GM20000 (cell line): ENCODE measurements around the gene PRTN3.
"Not testable (repeated sequence)": the region's sequence is repeated elsewhere in the genome, so short reads cannot be mapped to it uniquely, and the experiment has no call there.

Experiments
- DNase-seq: peaks from one replicate; pipeline ENCODE4 v3.0.0; 2012; ENCODE audit warnings: low spot score
- TF ChIP-seq, protein P1 (sequence below): IDR thresholded peaks from 2 replicates; pipeline ENCODE4 v1.5.1; 2012; ENCODE audit warnings: mild to moderate bottlenecking, control low read depth; ENCODE audit errors: extremely low read depth, missing control alignments

Gene PRTN3

DNA sequence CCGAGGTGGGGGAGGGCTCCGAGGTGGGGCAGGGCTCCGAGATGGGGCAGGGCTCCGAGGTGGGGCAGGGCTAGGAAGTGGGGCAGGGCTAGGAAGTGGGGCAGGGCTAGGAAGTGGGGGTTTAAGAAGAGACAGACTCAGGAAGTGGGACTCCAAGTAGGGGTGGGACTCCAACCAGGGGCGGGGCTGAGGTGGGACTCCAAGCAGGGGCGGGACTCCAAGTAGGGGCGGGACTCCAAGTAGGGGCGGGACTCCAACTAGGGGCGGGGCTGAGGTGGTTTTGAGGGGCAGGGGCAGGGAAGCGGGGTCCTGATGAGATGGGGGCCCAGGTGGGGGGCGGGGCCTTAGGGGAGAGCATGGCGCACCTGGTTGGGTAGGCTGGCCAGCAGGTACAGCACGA is 32.3 kb downstream of the PRTN3 start:
- DNase-seq, result peak; percentile 88
- TF ChIP-seq, protein P1, sequence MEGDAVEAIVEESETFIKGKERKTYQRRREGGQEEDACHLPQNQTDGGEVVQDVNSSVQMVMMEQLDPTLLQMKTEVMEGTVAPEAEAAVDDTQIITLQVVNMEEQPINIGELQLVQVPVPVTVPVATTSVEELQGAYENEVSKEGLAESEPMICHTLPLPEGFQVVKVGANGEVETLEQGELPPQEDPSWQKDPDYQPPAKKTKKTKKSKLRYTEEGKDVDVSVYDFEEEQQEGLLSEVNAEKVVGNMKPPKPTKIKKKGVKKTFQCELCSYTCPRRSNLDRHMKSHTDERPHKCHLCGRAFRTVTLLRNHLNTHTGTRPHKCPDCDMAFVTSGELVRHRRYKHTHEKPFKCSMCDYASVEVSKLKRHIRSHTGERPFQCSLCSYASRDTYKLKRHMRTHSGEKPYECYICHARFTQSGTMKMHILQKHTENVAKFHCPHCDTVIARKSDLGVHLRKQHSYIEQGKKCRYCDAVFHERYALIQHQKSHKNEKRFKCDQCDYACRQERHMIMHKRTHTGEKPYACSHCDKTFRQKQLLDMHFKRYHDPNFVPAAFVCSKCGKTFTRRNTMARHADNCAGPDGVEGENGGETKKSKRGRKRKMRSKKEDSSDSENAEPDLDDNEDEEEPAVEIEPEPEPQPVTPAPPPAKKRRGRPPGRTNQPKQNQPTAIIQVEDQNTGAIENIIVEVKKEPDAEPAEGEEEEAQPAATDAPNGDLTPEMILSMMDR, result no peak

DNA sequence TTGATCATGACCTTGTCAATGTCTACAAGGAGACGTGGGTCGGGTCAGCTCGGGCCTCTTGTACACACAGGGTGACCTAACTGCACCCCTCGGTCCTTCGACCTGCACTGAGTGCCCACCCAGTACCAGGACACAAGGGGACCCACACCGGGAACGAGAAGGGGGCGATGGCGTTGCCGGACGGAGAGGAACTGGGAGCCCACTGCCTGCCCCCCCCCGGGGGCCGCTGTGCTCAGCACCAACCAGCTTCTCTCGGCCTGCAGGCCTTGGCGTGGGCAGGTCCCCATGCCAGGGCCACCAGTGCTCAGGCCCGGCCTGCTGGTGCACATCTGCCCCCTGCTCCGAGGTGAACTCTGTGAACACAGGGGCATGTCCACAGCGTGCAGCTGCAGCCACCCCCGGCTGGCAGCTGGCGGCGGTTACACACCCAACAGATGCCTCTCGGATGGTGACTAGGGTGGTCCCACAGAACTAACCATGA is 32.8 kb downstream of the PRTN3 start:
- TF ChIP-seq, protein P1, result no peak

DNA sequence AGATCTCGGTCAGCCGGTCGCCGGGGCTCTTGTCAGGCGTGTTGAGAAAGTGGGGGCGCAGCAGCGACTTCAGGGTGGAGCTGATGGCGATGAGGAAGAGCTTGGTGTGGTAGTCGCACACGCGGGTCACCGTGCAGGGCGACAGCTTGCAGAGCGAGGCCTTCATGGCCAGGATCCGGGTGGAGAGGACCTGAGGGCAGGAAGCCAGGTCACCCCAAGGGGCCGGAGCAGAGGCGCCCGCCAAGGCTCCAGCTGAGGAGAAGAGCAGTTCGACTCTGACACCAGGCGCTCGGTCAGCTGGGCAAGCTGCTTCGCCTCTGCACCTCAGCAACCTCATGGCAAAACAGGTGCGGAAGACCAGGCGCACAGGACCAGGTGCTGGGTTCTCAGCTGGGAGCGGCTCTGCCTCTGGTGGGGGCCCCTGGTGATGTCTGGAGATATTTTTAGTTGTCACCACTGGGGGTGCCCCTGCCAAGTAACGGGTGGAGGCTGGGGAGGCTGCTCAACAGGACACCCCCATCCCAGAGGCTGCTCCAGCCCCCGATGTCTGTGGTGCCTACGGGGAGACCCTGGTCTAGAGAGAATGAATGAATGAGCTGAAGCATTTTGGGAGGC is 34.6 kb downstream of the PRTN3 start:
- DNase-seq, result no peak
- TF ChIP-seq, protein P1, result no peak

More for the DNA sequence above, 32.8 kb downstream of the PRTN3 start:
- no peak for DNase-seq

DNA sequence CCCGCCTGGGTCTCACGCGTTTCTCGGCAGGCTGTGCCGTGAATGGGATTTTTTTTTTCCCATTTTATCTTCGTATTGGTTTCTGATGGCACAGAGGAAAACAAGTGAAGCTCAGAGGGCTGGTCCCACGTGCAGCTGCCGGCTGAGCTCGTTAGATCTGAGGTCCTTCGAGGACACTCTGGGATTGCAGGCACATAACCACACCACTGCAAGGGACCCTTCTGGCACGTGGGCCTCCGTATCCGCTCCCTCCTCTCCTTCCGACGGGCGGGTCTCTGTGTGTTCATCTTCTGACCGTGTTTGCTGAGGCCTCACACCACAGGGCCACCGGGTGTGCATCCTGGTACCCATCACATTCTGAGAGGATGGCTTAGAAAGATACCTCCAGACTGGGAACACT is 35.3 kb downstream of the PRTN3 start:
- DNase-seq, result no peak
- TF ChIP-seq, protein P1, result no peak

DNA sequence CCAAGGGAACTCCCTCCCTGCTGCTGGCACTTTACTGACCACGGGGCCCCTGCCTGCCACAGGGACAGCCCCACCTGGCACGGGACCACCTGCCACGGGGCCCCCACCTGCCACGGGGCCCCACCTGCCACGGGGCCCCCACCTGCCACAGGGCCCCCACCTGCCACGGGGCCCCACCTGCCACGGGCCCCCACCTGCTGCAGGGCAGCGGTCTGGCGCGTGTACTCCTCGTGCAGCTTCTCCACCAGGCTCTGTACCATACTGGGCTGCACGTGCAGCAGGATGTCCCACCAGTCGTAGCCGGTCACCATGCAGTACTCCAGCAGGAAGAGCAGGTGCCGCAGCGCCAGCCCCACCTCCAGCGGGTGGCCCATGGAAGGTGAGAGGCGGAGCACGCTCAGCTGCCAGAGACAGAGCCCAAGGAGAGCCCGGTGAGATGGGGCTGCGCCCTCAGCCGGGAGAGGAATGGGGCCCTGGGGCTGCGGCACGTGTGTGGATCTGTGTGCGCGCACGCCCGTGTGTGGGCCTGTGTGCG is 36.0 kb downstream of the PRTN3 start:
- TF ChIP-seq, protein P1, result no peak
- no peak for DNase-seq

DNA sequence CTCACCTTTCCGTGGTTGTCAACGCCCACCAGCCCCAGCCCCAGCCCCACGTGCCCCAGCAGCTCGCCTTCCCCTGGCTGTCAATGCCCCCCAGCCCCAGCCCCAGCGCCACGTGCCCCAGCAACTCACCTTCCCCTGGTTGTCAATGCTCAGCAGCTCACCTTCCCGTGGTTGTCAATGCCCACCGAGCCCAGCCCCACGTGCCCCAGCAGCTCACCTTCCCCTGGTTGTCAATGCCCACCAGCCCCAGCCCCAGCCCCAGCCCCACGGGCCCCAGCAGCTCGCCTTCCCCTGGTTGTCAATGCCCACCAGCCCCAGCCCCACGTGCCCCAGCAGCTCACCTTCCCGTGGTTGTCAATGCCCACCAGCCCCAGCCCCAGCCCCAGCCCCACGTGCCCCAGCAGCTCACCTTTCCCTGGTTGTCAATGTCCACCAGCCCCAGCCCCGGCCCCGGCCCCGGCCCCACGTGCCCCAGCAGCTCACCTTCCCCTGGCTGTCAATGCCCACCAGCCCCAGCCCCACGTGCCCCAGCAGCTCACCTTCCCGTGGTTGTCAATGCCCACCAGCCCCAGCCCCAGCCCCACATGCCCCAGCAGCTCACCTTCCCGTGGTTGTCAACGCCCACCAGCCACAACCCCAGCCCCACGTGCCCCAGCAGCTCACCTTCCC is 37.3 kb downstream of the PRTN3 start:
- DNase-seq, result not testable (repeated sequence)

DNA sequence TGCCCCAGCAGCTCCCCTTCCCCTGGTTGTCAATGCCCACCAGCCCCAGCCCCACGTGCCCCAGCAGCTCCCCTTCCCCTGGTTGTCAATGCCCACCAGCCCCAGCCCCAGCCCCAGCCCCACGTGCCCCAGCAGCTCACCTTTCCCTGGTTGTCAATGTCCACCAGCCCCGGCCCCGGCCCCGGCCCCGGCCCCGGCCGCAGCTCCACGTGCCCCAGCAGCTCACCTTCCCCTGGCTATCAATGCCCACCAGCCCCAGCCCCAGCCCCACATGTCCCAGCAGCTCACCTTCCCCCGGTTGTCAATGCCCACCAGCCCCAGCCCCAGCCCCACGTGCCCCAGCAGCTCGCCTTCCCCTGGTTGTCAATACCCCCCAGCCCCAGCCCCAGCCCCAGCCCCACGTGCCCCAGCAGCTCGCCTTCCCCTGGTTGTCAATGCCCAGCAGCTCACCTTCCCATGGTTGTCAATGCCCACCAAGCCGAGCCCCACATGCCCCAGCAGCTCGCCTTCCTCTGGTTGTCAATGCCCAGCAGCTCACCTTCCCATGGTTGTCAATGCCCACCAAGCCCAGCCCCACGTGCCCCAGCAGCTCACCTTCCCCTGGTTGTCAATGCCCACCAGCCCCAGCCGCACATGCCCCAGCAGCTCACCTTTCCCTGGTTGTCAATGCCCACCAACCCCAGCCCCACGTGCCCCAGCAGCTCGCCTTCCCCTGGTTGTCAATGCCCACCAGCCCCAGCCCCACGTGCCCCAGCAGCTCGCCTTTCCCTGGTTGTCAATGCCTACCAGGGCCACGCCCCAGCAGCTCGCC is 38.2 kb downstream of the PRTN3 start:
- not testable (repeated sequence) for DNase-seq
